ENCODE results near the gene RS1. TPM values are rescaled to one million over a fixed set of nuclear protein-coding genes. Genes with fewer than 3 reads are reported as not detected.

RS1 gene
- total and polyA plus RNA-seq, 9 of the 15 experiments (the other 6 are each of a cell fraction or from before 2014, with no cell fraction given) = not detected

- no peak for ATAC-seq
- no peaks in the 10 kb centered on the region for H3K9me1 ChIP-seq (ENCODE audit: control insufficient read depth, insufficient read depth, low read length)
- H3K79me2 ChIP-seq (ENCODE audit: control insufficient read depth, insufficient read depth, low read length) = no peaks in the 10 kb centered on the region
- no peak overlapping the region for H3K4me3 ChIP-seq
- FAIRE-seq = no peak
- TF ChIP-seq FOSL1 (tag; conservative IDR thresholded peaks at IDR 0.05) (no peak), SNRNP70 (optimal IDR thresholded peaks at IDR 0.05; ENCODE audit: low read depth, low read length) (no peak), ZNF224 (CRISPR knock-in tag; IDR thresholded peaks at IDR 0.05) (no peak), ZFP36 (IDR thresholded peaks at IDR 0.05; ENCODE audit: low read depth, low read length, partially characterized antibody) (no peak), NUFIP1 (IDR thresholded peaks at IDR 0.05; ENCODE audit: partially characterized antibody) (no peak), SP2 (IDR thresholded peaks at IDR 0.05; ENCODE audit: extremely low read depth, low read depth, low read length, poor library complexity, severe bottlenecking) (no peak), GMEB1 (CRISPR knock-in tag; IDR thresholded peaks at IDR 0.05) (no peak)
- H3K36me3 ChIP-seq (ENCODE audit: control insufficient read depth, insufficient read depth, low read length) = no peaks in the 10 kb centered on the region
- H4K20me1 ChIP-seq (replicated peaks; ENCODE audit: control insufficient read depth, insufficient read depth, low read length) = no peaks in the 10 kb centered on the region
- ChIA-PET POLR2A (no interaction called here), CTCF (ENCODE audit: low intra/inter-chr PET ratio) (no interaction called here)
- no peak overlapping the region for H2AFZ ChIP-seq (ENCODE audit: low read depth, low read length)
- H3K4me2 ChIP-seq (ENCODE audit: insufficient read depth, low read length) = no peak overlapping the region
- no TSS peak for BruUV-seq (replicated peaks)
- H3K27ac ChIP-seq (ENCODE audit: extremely low read depth, low read depth, low read length) = no peak overlapping the region
- intact Hi-C loops (cut with micrococcal nuclease) (no loop called here), in situ Hi-C loops (cut with MboI) (no loop called here)
- no peak overlapping the region for H3K9ac ChIP-seq (ENCODE audit: insufficient read depth in 1 of 2, low read depth in 2 of 2, low read length in 2 of 2)
- 0% methylated on average over 6 of the region's 8 CpGs for WGBS (ENCODE audit: insufficient coverage, low coverage, missing lambda C conversion rate)
- H3K4me1 ChIP-seq (replicated peaks in 1 of 2; ENCODE audit: control insufficient read depth in 2 of 2, insufficient read depth in 2 of 2, low read length in 2 of 2) = no peaks in the 10 kb centered on the region
- no peaks in the 10 kb centered on the region; a peak in 1 of 5 replicates for H3K27me3 ChIP-seq (ENCODE audit: control insufficient read depth in 2 of 2, insufficient read depth in 2 of 2, low read length in 2 of 2)
- DNase-seq (ENCODE audit: extremely low read depth in 1 of 4, low spot score in 3 of 4) = no peak
- no peaks in the 10 kb centered on the region for H3K9me3 ChIP-seq (replicated peaks; ENCODE audit: control insufficient read depth, insufficient read depth, low read depth, low read length)
Observed at GRCh38 chrX:18616688-18617406, 55.1 kb downstream of the RS1 start.

All from K562 (cell line).